Muscle layer of duodenum (tissue), 2 donors: ENCODE results near the gene SLC38A1.
"Not testable (repeated sequence)": the region's sequence is repeated elsewhere in the genome, so short reads cannot be mapped to it uniquely, and the experiment has no call there.

Experiments used
- H3K27ac ChIP-seq: one replicate; pipeline ENCODE4 v1.7.0; 2013; ENCODE audit warnings: mild to moderate bottlenecking, low read length
- H3K27me3 ChIP-seq: one replicate; pipeline ENCODE4 v1.7.0; 2013; ENCODE audit warnings: low read depth, mild to moderate bottlenecking, control low read depth, low read length
- H3K36me3 ChIP-seq, 2 donors: one replicate each; pipeline ENCODE4 v1.7.0; 2013; ENCODE audit warnings: low read length in 2 of 2, control low read depth in 1 of 2, mild to moderate bottlenecking in 1 of 2; ENCODE audit not compliant: insufficient read depth in 2 of 2, control insufficient read depth in 1 of 2
- H3K4me1 ChIP-seq, 2 donors: one replicate each; pipeline ENCODE4 v1.7.0; 2013; ENCODE audit warnings: low read length in 2 of 2, mild to moderate bottlenecking in 2 of 2, control low read depth in 1 of 2, moderate library complexity in 1 of 2; ENCODE audit not compliant: insufficient read depth in 2 of 2, control insufficient read depth in 1 of 2
- H3K4me3 ChIP-seq, 2 donors: one replicate each; pipeline ENCODE4 v1.7.0; 2013; ENCODE audit warnings: low read length in 2 of 2, low read depth in 1 of 2, mild to moderate bottlenecking in 1 of 2
- H3K9me3 ChIP-seq, 2 donors: one replicate each; pipeline ENCODE4 v1.7.0; 2013; ENCODE audit warnings: low read length in 2 of 2, control low read depth in 1 of 2, mild to moderate bottlenecking in 1 of 2; ENCODE audit not compliant: control insufficient read depth in 1 of 2
- donor health status: healthy.

SLC38A1 gene

GRCh38 chr12:46200551-46200950, 68.3 kb downstream of the SLC38A1 start:
- H3K9me3 ChIP-seq = no peaks in the 10 kb centered on the region
- no peaks in the 10 kb centered on the region for H3K27me3 ChIP-seq
- no peak overlapping the region for H3K27ac ChIP-seq
- H3K4me3 ChIP-seq = no peak overlapping the region
- H3K36me3 ChIP-seq = peaks cover 15 to 46% of the 10 kb centered on the region in 2 donors
- H3K4me1 ChIP-seq = peaks cover 0 to 11% of the 10 kb centered on the region in 2 donors

GRCh38 chr12:46198913-46199312, 69.9 kb downstream of the SLC38A1 start:
- no peak overlapping the region for H3K27ac ChIP-seq

GRCh38 chr12:46197883-46198282, 71.0 kb downstream of the SLC38A1 start:
- Histone ChIP-seq H3K36me3 (peaks cover 20 to 26% of the 10 kb centered on the region in 2 donors), H3K9me3 (no peaks in the 10 kb centered on the region), H3K4me1 (no peaks in the 10 kb centered on the region), H3K4me3 (no peak overlapping the region), H3K27me3 (no peaks in the 10 kb centered on the region), H3K27ac (no peak overlapping the region)

More at GRCh38 chr12:46198913-46199312, 69.9 kb downstream of the SLC38A1 start:
- Histone ChIP-seq H3K4me3 (no peak overlapping the region), H3K36me3 (peaks cover 20 to 35% of the 10 kb centered on the region in 2 donors), H3K9me3 (no peaks in the 10 kb centered on the region), H3K4me1 (no peaks in the 10 kb centered on the region), H3K27me3 (no peaks in the 10 kb centered on the region)

- not testable (repeated sequence) for H3K27ac ChIP-seq, H3K27me3 ChIP-seq, H3K9me3 ChIP-seq, H3K4me3 ChIP-seq, H3K36me3 ChIP-seq
- peaks cover 8 to 16% of the 10 kb centered on the region in 2 donors for H3K4me1 ChIP-seq
These were observed 78.3 kb downstream of the SLC38A1 start for GRCh38 chr12:46190533-46190932.

GRCh38 chr12:46188170-46188569, 80.7 kb downstream of the SLC38A1 start:
- no peak overlapping the region for H3K27ac ChIP-seq
- H3K9me3 ChIP-seq = no peaks in the 10 kb centered on the region

GRCh38 chr12:46187023-46187422, 81.8 kb downstream of the SLC38A1 start:
- Histone ChIP-seq H3K27me3 (no peaks in the 10 kb centered on the region), H3K27ac (no peak overlapping the region), H3K4me1 (peaks cover 8 to 24% of the 10 kb centered on the region in 2 donors), H3K36me3 (no peaks in the 10 kb centered on the region), H3K4me3 (no peak overlapping the region), H3K9me3 (no peaks in the 10 kb centered on the region)

More at GRCh38 chr12:46188170-46188569, 80.7 kb downstream of the SLC38A1 start:
- Histone ChIP-seq H3K4me3 (no peak overlapping the region), H3K4me1 (peaks cover 8 to 24% of the 10 kb centered on the region in 2 donors), H3K36me3 (no peaks in the 10 kb centered on the region), H3K27me3 (no peaks in the 10 kb centered on the region)

- no peaks in the 10 kb centered on the region for H3K27me3 ChIP-seq
- H3K4me1 ChIP-seq = peaks cover 8 to 24% of the 10 kb centered on the region in 2 donors
- no peaks in the 10 kb centered on the region for H3K9me3 ChIP-seq
- no peak overlapping the region for H3K4me3 ChIP-seq
- no peak overlapping the region for H3K27ac ChIP-seq
- no peaks in the 10 kb centered on the region for H3K36me3 ChIP-seq
These were observed 82.8 kb downstream of the SLC38A1 start for GRCh38 chr12:46186088-46186487.

- Histone ChIP-seq H3K27ac (no peak overlapping the region), H3K36me3 (no peaks in the 10 kb centered on the region), H3K4me1 (peaks cover 8 to 24% of the 10 kb centered on the region in 2 donors), H3K27me3 (no peaks in the 10 kb centered on the region), H3K4me3 (no peak overlapping the region), H3K9me3 (no peaks in the 10 kb centered on the region)
These were observed 83.2 kb downstream of the SLC38A1 start for GRCh38 chr12:46185686-46186085.

- peaks cover 8 to 24% of the 10 kb centered on the region in 2 donors for H3K4me1 ChIP-seq
- H3K4me3 ChIP-seq = no peak overlapping the region
- no peaks in the 10 kb centered on the region for H3K36me3 ChIP-seq
- H3K27ac ChIP-seq = no peak overlapping the region
- no peaks in the 10 kb centered on the region for H3K27me3 ChIP-seq
- H3K9me3 ChIP-seq = no peaks in the 10 kb centered on the region
These were observed 83.8 kb downstream of the SLC38A1 start for GRCh38 chr12:46184798-46185595.

- no peak overlapping the region for H3K4me3 ChIP-seq
- H3K36me3 ChIP-seq = no peaks in the 10 kb centered on the region
- H3K9me3 ChIP-seq = no peaks in the 10 kb centered on the region
- H3K27ac ChIP-seq = no peak overlapping the region
- peaks cover 8 to 21% of the 10 kb centered on the region in 2 donors for H3K4me1 ChIP-seq
- H3K27me3 ChIP-seq = no peaks in the 10 kb centered on the region
These were observed 85.7 kb downstream of the SLC38A1 start for GRCh38 chr12:46183112-46183511.

- peaks cover 0 to 9% of the 10 kb centered on the region in 2 donors for H3K4me1 ChIP-seq
- H3K27ac ChIP-seq = no peak overlapping the region
- H3K9me3 ChIP-seq = no peaks in the 10 kb centered on the region
- H3K36me3 ChIP-seq = no peaks in the 10 kb centered on the region
- no peaks in the 10 kb centered on the region for H3K27me3 ChIP-seq
- H3K4me3 ChIP-seq = no peak overlapping the region
These were observed 87.4 kb downstream of the SLC38A1 start for GRCh38 chr12:46181465-46181864.
